Panc1 (cell line): ENCODE measurements around the gene TLCD3B.
"Not testable (repeated sequence)": the region's sequence is repeated elsewhere in the genome, so short reads cannot be mapped to it uniquely, and the experiment has no call there.

ENCODE experiments used
- POLR2AphosphoS5 ChIP-seq: IDR thresholded peaks from 2 replicates; pipeline ENCODE4 v1.6.1; 2012; ENCODE audit warnings: mild to moderate bottlenecking, low read depth, low read length, moderate library complexity
- SIN3A ChIP-seq: IDR thresholded peaks from 2 replicates; pipeline ENCODE4 v1.6.1; 2012; ENCODE audit warnings: low read depth, mild to moderate bottlenecking, low read length, moderate library complexity, borderline replicate concordance; ENCODE audit not compliant: insufficient read depth
- TCF7L2 ChIP-seq: IDR thresholded peaks from 2 replicates; pipeline ENCODE4 v1.6.1; 2011; ENCODE audit warnings: mild to moderate bottlenecking, low read depth, low read length, inconsistent platforms
- TF ChIP-seq, protein P1 (sequence below): fragments of 450-650 bp; IDR thresholded peaks from 2 replicates; pipeline ENCODE4 v1.5.1; 2017; ENCODE audit warnings: mild to moderate bottlenecking
- TF ChIP-seq, protein P2 (sequence below), 2 experiments: IDR thresholded peaks; 2 replicates each; pipeline ENCODE4 v1.6.1; 2011 to 2012; ENCODE audit warnings: low read depth in 2 of 2, control low read depth in 1 of 2, low read length in 1 of 2, mild to moderate bottlenecking in 1 of 2, moderate library complexity in 1 of 2; ENCODE audit not compliant: insufficient read depth in 1 of 2

DNA sequence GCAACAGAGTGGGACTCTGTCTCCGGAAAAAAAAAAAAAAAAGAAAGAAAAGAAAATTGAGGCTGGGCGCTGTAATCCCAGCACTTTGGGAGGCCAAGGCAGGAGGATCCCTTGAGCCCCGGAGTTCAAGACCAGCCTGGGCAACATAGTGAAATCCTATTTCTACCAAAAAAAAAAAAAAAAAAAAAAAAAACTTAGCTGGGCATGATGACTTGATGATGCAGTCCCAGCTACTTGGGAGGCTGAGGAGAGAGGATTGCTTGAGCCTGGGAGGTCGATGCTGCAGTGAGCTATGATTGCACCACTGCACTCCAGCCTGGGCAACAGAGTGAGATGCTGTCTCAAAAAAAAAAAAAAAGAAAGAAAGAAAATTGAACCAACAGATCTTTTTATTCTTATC, 13.1 kb downstream of the TLCD3B start:
- TF ChIP-seq, protein P1, sequence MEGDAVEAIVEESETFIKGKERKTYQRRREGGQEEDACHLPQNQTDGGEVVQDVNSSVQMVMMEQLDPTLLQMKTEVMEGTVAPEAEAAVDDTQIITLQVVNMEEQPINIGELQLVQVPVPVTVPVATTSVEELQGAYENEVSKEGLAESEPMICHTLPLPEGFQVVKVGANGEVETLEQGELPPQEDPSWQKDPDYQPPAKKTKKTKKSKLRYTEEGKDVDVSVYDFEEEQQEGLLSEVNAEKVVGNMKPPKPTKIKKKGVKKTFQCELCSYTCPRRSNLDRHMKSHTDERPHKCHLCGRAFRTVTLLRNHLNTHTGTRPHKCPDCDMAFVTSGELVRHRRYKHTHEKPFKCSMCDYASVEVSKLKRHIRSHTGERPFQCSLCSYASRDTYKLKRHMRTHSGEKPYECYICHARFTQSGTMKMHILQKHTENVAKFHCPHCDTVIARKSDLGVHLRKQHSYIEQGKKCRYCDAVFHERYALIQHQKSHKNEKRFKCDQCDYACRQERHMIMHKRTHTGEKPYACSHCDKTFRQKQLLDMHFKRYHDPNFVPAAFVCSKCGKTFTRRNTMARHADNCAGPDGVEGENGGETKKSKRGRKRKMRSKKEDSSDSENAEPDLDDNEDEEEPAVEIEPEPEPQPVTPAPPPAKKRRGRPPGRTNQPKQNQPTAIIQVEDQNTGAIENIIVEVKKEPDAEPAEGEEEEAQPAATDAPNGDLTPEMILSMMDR, result not testable (repeated sequence)
- TF ChIP-seq TCF7L2, POLR2AphosphoS5, SIN3A: not testable (repeated sequence)
- TF ChIP-seq, protein P2, sequence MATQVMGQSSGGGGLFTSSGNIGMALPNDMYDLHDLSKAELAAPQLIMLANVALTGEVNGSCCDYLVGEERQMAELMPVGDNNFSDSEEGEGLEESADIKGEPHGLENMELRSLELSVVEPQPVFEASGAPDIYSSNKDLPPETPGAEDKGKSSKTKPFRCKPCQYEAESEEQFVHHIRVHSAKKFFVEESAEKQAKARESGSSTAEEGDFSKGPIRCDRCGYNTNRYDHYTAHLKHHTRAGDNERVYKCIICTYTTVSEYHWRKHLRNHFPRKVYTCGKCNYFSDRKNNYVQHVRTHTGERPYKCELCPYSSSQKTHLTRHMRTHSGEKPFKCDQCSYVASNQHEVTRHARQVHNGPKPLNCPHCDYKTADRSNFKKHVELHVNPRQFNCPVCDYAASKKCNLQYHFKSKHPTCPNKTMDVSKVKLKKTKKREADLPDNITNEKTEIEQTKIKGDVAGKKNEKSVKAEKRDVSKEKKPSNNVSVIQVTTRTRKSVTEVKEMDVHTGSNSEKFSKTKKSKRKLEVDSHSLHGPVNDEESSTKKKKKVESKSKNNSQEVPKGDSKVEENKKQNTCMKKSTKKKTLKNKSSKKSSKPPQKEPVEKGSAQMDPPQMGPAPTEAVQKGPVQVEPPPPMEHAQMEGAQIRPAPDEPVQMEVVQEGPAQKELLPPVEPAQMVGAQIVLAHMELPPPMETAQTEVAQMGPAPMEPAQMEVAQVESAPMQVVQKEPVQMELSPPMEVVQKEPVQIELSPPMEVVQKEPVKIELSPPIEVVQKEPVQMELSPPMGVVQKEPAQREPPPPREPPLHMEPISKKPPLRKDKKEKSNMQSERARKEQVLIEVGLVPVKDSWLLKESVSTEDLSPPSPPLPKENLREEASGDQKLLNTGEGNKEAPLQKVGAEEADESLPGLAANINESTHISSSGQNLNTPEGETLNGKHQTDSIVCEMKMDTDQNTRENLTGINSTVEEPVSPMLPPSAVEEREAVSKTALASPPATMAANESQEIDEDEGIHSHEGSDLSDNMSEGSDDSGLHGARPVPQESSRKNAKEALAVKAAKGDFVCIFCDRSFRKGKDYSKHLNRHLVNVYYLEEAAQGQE (IDR thresholded peaks at IDR 0.05; ENCODE audit: insufficient read depth in 1 of 2, low read depth in 2 of 2, low read length in 1 of 2), result not testable (repeated sequence)
